K562 (cell line): ENCODE results near the gene PPP6C. TPM values are rescaled to one million over a fixed set of nuclear protein-coding genes. Genes with fewer than 3 reads are reported as not detected.

ENCODE experiments used
- ATAC-seq: fragments of 200-7000 bp; cut with Tn5 transposase; 3 replicates; pipeline ENCODE4 v1.9.1; 2020; ENCODE audit warnings: moderate library complexity
- BruUV-seq: library from RNA; stranded (reverse); fragments of 400-500 nt; replicated peaks from 2 replicates; lab custom pipeline; 2021; lab: Mats Ljungman, UMichigan
- CTCF ChIA-PET: fragments of 300-600 bp; formaldehyde crosslinking; extraction: SDS; loops from one replicate; lab custom pipeline; 2021; ENCODE audit warnings: low intra/inter-chr PET ratio; lab: Yijun Ruan, JAX
- POLR2A ChIA-PET: fragments of 300-600, 350-650 bp; sonication (Branson Sonifier 250); formaldehyde crosslinking; extraction: SDS; loops from one replicate; lab custom pipeline; 2021; ENCODE audit warnings: antibody characterized with exemption, inconsistent platforms; lab: Yijun Ruan, JAX
- DNase-seq, 4 experiments: peaks; one replicate each; pipeline versions ENCODE4 v3.0.0 to v3.0.0-alpha.2; 2011 to 2018; ENCODE audit warnings: low spot score in 3 of 4, mixed read lengths in 3 of 4; ENCODE audit errors: extremely low read depth in 1 of 4
- FAIRE-seq: peaks from 2 replicates; lab custom pipeline; 2011; peaks lifted over from hg19 to GRCh38; lab: Jason Lieb, UNC
- H2AFZ ChIP-seq: 2 replicates; pipeline ENCODE4 v1.6.0; 2011; ENCODE audit warnings: low read depth, low read length, control low read depth, inconsistent platforms
- H3K27ac ChIP-seq: fragments of 200-600 bp; 3 replicates; pipeline ENCODE4 v1.8.0; 2011; ENCODE audit warnings: low read depth, mild to moderate bottlenecking, control low read depth, inconsistent platforms, low read length, moderate library complexity, mixed read lengths; ENCODE audit errors: extremely low read depth
- H3K27me3 ChIP-seq, 2 experiments: fragments of 300-600 bp in 1 of 2; 2 replicates in 1 of 2; 3 replicates in 1 of 2; pipeline versions ENCODE4 v1.6.0 to v1.8.0; 2011; ENCODE audit warnings: inconsistent platforms in 2 of 2, low read length in 2 of 2, mild to moderate bottlenecking in 1 of 2, mixed read lengths in 1 of 2, moderate library complexity in 1 of 2; ENCODE audit not compliant: control insufficient read depth in 2 of 2, insufficient read depth in 2 of 2
- H3K36me3 ChIP-seq: fragments of 300-600 bp; 3 replicates; pipeline ENCODE4 v1.8.0; 2011; ENCODE audit warnings: mild to moderate bottlenecking, low read length, inconsistent platforms; ENCODE audit not compliant: control insufficient read depth, insufficient read depth
- H3K4me1 ChIP-seq, 2 experiments: fragments of 200-600 bp in 1 of 2; replicated peaks in 1 of 2; 2 replicates in 1 of 2; 3 replicates in 1 of 2; pipeline versions ENCODE4 v1.5.1 to v1.8.0; 2011; ENCODE audit warnings: inconsistent platforms in 2 of 2, low read length in 2 of 2, mild to moderate bottlenecking in 1 of 2, mixed read lengths in 1 of 2, moderate library complexity in 1 of 2; ENCODE audit not compliant: control insufficient read depth in 2 of 2, insufficient read depth in 2 of 2
- H3K4me2 ChIP-seq: 2 replicates; pipeline ENCODE4 v1.6.1; 2011; ENCODE audit warnings: low read length, control low read depth, inconsistent platforms, mixed read lengths; ENCODE audit not compliant: insufficient read depth
- H3K4me3 ChIP-seq: fragments of 200-600 bp; sonication (generic), shearing (Covaris generic); 2 replicates; pipeline ENCODE4 v1.5.1; 2016; ENCODE audit warnings: control low read depth, inconsistent platforms
- H3K79me2 ChIP-seq: fragments of 200-600 bp; 3 replicates; pipeline ENCODE4 v1.8.0; 2011; ENCODE audit warnings: low read length, inconsistent platforms; ENCODE audit not compliant: control insufficient read depth, insufficient read depth
- H3K9ac ChIP-seq, 2 experiments: 2 replicates each; pipeline versions ENCODE4 v1.6.0 to v1.6.1; 2011; ENCODE audit warnings: low read depth in 2 of 2, low read length in 2 of 2, control low read depth in 1 of 2, inconsistent platforms in 1 of 2, mild to moderate bottlenecking in 1 of 2, mixed read lengths in 1 of 2; ENCODE audit not compliant: insufficient read depth in 1 of 2
- H3K9me1 ChIP-seq: one replicate; pipeline ENCODE4 v1.6.0; 2011; ENCODE audit warnings: inconsistent platforms, mild to moderate bottlenecking, low read length, moderate library complexity; ENCODE audit not compliant: control insufficient read depth, insufficient read depth
- H3K9me3 ChIP-seq: replicated peaks from 2 replicates; pipeline ENCODE4 v1.5.1; 2011; ENCODE audit warnings: low read depth, low read length, inconsistent platforms; ENCODE audit not compliant: control insufficient read depth, insufficient read depth
- H4K20me1 ChIP-seq: replicated peaks from 2 replicates; pipeline ENCODE4 v1.6.1; 2011; ENCODE audit warnings: low read length, inconsistent platforms, mixed read lengths; ENCODE audit not compliant: control insufficient read depth, insufficient read depth
- BHLHE40 ChIP-seq: IDR thresholded peaks from 2 replicates; pipeline ENCODE4 v1.6.1; 2011; ENCODE audit warnings: low read length, improper control_type of control experiment
- GATA2 ChIP-seq: sonication (generic); formaldehyde crosslinking; IDR thresholded peaks from 2 replicates; pipeline ENCODE4 v1.4.0; 2020; ENCODE audit warnings: mild to moderate bottlenecking, missing genetic modification reagents
- HMG20B ChIP-seq: fragments of 250-450 bp; sonication (Bioruptor Pico); IDR thresholded peaks from 2 replicates; pipeline ENCODE4 v1.5.0; 2021; ENCODE audit warnings: mild to moderate bottlenecking
- NFIC ChIP-seq: fragments of 450-650 bp; IDR thresholded peaks from 2 replicates; pipeline ENCODE4 v1.6.1; 2017; ENCODE audit warnings: mild to moderate bottlenecking, inconsistent platforms
- RBFOX2 ChIP-seq: fragments of 200-400 bp; formaldehyde crosslinking; IDR thresholded peaks from 2 replicates; pipeline ENCODE4 v1.6.1; 2017; ENCODE audit warnings: low read depth, mild to moderate bottlenecking, low read length, moderate library complexity
- USF2 ChIP-seq: sonication (generic); formaldehyde crosslinking; IDR thresholded peaks from 2 replicates; pipeline ENCODE4 v1.5.0; 2020; ENCODE audit warnings: missing genetic modification reagents
- ZBTB8A ChIP-seq: fragments of 450-650 bp; IDR thresholded peaks from 2 replicates; pipeline ENCODE4 v1.6.1; 2018; ENCODE audit warnings: mild to moderate bottlenecking, moderate library complexity; ENCODE audit not compliant: partially characterized antibody
- WGBS: fragments of 100-300 bp; shearing (Covaris generic); methylation state at CpG from one replicate; pipeline ENCODE4 v1.1.6; 2016; ENCODE audit warnings: low coverage, mixed read lengths; ENCODE audit not compliant: insufficient coverage; ENCODE audit errors: missing lambda C conversion rate; 5-methylcytosine and 5-hydroxymethylcytosine counted together
- in situ Hi-C: fragments of 300-500 bp; cut with MboI; formaldehyde crosslinking; loops from 4 replicates; pipeline ENCODE4 v1.15.0; 2018; ENCODE audit warnings: inconsistent platforms, mixed read lengths
- intact Hi-C: fragments of 100-400 bp; cut with micrococcal nuclease; formaldehyde crosslinking; loops from 2 replicates; pipeline ENCODE4 v1.14.2; 2022
- polyA plus RNA-seq, 8 experiments: library from polyadenylated mRNA; depleted of rRNA in 4 of 8; stranded (reverse) in 5 of 8; unstranded in 3 of 8; fragments of >200 nt; fragmentation: Nextera tagmentation in 2 of 8; fragmentation: Illumina TruSeq in 1 of 8; extraction: Ambion mirVana in 2 of 8; extraction: Trizol in 1 of 8; gene quantifications; 2 replicates each; pipeline versions ENCODE4 v1.2.1 to v1.2.3, GENCODE V29; 2011 to 2014; ENCODE audit warnings: inconsistent platforms in 1 of 8, missing spikeins in 1 of 8
- total RNA-seq, 7 experiments: library from RNA; depleted of rRNA in 6 of 7; stranded (reverse); fragments of >200 nt in 6 of 7; fragmentation: Illumina TruSeq in 2 of 7; extraction: Trizol in 2 of 7; gene quantifications; 2 replicates each; pipeline versions ENCODE4 v1.2.1 to v1.2.3, GENCODE V29; 2011 to 2021; ENCODE audit warnings: low replicate concordance in 1 of 7

The PPP6C gene
- total and polyA plus RNA-seq, 9 of the 15 experiments (the other 6 are each of a cell fraction or from before 2014, with no cell fraction given): 18.8 to 44.8 (median 38.3) TPM

DNA sequence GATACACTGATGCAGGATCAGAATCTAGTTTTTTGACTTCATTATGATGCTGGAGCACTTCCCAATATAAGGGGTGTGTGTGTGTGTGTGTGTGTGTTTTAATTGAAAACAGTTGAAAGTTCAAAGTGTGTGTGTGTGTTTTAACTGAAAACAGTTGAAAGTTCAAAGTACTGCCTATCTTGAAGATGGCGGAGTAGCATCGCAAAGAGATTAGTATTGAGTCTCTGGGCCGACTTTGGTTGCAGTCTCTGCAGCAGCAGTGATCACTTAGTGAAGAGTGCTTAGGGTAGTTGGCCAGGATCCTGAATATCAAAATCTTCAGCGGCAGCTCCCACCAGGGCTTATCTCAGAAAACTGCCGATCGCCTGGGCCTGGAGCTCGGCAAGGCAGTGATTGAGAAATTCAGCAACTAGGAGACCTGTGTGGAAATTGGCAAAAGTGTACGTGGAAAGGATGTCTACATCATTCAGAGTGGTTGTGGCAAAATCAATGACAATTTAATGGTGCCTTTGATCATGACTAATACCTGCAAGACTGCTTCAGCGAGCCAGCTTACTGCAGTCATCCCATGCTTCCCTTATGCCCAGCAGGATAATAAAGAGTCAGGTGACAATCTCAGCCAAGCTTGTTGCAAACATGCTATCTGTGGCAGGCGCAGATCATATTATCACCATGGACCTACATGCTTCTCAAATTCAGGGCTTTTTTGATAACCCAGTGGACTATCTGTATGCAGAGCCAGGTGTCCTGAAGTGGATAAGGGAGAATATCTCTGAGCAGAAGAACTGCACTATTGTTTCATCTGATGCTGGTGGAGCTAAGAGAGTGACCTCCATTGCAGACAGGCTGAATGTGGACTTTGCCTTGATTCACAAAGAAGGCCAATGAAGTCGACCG, 39.0 kb downstream of the PPP6C start (continued):
- no peak for TF ChIP-seq RBFOX2
- TF ChIP-seq ZBTB8A: no peak

DNA sequence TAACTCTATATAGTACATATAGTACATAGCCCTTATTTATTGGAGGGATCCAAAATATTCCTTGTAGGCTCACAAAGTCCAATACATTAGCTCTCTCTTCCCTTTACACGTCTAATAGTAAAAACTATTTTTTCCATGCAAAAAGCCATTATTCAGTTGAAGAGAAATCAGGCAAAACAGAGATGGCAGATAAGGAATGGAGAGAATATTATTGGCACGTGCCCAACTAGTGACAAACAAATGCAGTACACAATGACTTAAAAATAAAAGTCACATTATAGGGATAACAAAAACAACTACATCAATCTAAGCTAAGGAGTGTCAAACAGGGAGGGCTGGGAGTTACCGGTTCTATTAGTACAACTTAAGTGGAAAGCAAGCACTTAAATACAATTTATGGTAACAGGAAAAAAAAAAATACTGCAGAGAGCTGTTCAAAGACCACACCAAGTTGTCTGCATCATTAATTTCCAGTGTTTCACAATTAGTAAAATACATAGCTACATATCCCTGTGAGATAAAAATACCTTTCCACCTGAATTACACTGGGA, 42.1 kb downstream of the PPP6C start:
- Histone ChIP-seq H3K9me1 (no peaks in the 10 kb centered on the region), H3K4me3 (no peak overlapping the region), H2AFZ (no peak overlapping the region), H3K4me1 (peaks cover 5 to 8% of the 10 kb centered on the region in 2 experiments; a peak in 3 of 5 replicates), H3K9me3 (no peaks in the 10 kb centered on the region), H3K79me2 (peaks cover 5% of the 10 kb centered on the region), H3K27me3 (no peaks in the 10 kb centered on the region), H3K36me3 (peaks cover 35% of the 10 kb centered on the region), H3K9ac (no peak overlapping the region), H4K20me1 (no peaks in the 10 kb centered on the region; the same call in 1 of the 2 replicates), H3K4me2 (no peak overlapping the region), H3K27ac (no peak overlapping the region)
- POLR2A ChIA-PET: interaction anchor here (0.7 to 1.0 kb wide), 3 partner anchors 10 to 183 kb away, joined by 3 read pairs; no protein-coding TSS in a partner anchor
- ATAC-seq (no peak), FAIRE-seq (no peak), DNase-seq (no peak)
- TF ChIP-seq USF2: no peak
- no peak for TF ChIP-seq HMG20B (CRISPR knock-in tag)
- TF ChIP-seq NFIC: peak; percentile 79
- peak; percentile 27; the same call in 1 of the 2 replicates for TF ChIP-seq GATA2 (CRISPR knock-in tag)
- TF ChIP-seq BHLHE40: peak; percentile 23; the same call in 1 of the 2 replicates
- WGBS: 46% methylated on average over 3 of the region's 3 CpGs
- CTCF ChIA-PET: interaction anchor here (0.7 kb wide), 1 partner anchor 13 kb away, joined by 3 read pairs; no protein-coding TSS in a partner anchor
- no TSS peak for BruUV-seq
- in situ Hi-C loops: loop anchor here (10.0 kb wide), 2 partner anchors 213 to 283 kb away; partner anchors contain the start of genes ARPC5L and RPL35
- intact Hi-C loops: no loop called here
